CD8-positive, alpha-beta memory T cell (primary cell): Measurements from ENCODE around the gene CEP192. TPM values are rescaled to one million over a fixed set of nuclear protein-coding genes. Genes with fewer than 3 reads are reported as not detected.

Experiments used
- CTCF ChIA-PET: fragments of 350-600 bp; sonication (Branson Sonifier 250); formaldehyde crosslinking; loops from one replicate; lab custom pipeline; 2021; ENCODE audit warnings: antibody characterized with exemption; lab: Charles Lee
- POLR2A ChIA-PET: fragments of 350-600 bp; sonication (Branson Sonifier 250); formaldehyde crosslinking; loops from one replicate; lab custom pipeline; 2021; ENCODE audit warnings: antibody characterized with exemption; lab: Charles Lee
- DNase-seq, 5 donors: peaks; one replicate each; pipeline versions ENCODE4 v3.0.0 to v3.0.0-alpha.2; 2020 to 2022; ENCODE audit warnings: mixed read lengths in 1 of 5
- H3K27ac ChIP-seq: one replicate; pipeline ENCODE4 v1.7.0; 2013; ENCODE audit warnings: low read depth, mild to moderate bottlenecking, low read length, moderate library complexity
- H3K27me3 ChIP-seq: 2 replicates; pipeline ENCODE4 v1.7.0; 2013; ENCODE audit warnings: low read length, mild to moderate bottlenecking; ENCODE audit not compliant: insufficient read depth, poor library complexity, severe bottlenecking
- H3K36me3 ChIP-seq: 2 replicates; pipeline ENCODE4 v1.7.0; 2013; ENCODE audit warnings: mild to moderate bottlenecking, low read length, moderate library complexity; ENCODE audit not compliant: insufficient read depth
- H3K4me1 ChIP-seq: 2 replicates; pipeline ENCODE4 v1.7.0; 2013; ENCODE audit warnings: mild to moderate bottlenecking, low read length, moderate library complexity; ENCODE audit not compliant: insufficient read depth
- H3K4me3 ChIP-seq: 2 replicates; pipeline ENCODE4 v1.7.0; 2013; ENCODE audit warnings: mild to moderate bottlenecking, low read length
- H3K9me3 ChIP-seq: 2 replicates; pipeline ENCODE4 v1.7.0; 2013; ENCODE audit warnings: mild to moderate bottlenecking, low read length
- H3K27ac Mint-ChIP-seq, 8 donors: one replicate each; pipeline ENCODE4 v1.8.0; 2020 to 2021; ENCODE audit warnings: mixed read lengths in 8 of 8, mild to moderate bottlenecking in 6 of 8, inconsistent platforms in 3 of 8, moderate library complexity in 3 of 8
- H3K27me3 Mint-ChIP-seq, 2 donors: one replicate each; pipeline ENCODE4 v1.8.0; 2020 to 2021; ENCODE audit warnings: mixed read lengths in 2 of 2, mild to moderate bottlenecking in 1 of 2, moderate library complexity in 1 of 2
- H3K36me3 Mint-ChIP-seq, 3 donors: one replicate each; pipeline ENCODE4 v1.8.0; 2020 to 2021; ENCODE audit warnings: mixed read lengths in 3 of 3, inconsistent platforms in 1 of 3, mild to moderate bottlenecking in 1 of 3
- H3K4me1 Mint-ChIP-seq, 3 donors: one replicate each; pipeline ENCODE4 v1.8.0; 2020 to 2021; ENCODE audit warnings: mixed read lengths in 3 of 3, inconsistent platforms in 1 of 3, mild to moderate bottlenecking in 1 of 3
- H3K4me3 Mint-ChIP-seq, 7 donors: one replicate each; pipeline ENCODE4 v1.8.0; 2020 to 2021; ENCODE audit warnings: mixed read lengths in 7 of 7, mild to moderate bottlenecking in 6 of 7, moderate library complexity in 4 of 7, inconsistent platforms in 2 of 7
- H3K9me3 Mint-ChIP-seq, 5 donors: one replicate each; pipeline ENCODE4 v1.8.0; 2020 to 2022; ENCODE audit warnings: mixed read lengths in 5 of 5, mild to moderate bottlenecking in 3 of 5, moderate library complexity in 2 of 5, inconsistent platforms in 1 of 5
- polyA plus RNA-seq: library from polyadenylated mRNA; unstranded; fragments of 300-500 nt; fragmentation: Illumina TruSeq; gene quantifications from one replicate; pipeline ENCODE4 v1.2.3, GENCODE V29; 2021
- total RNA-seq, 2 experiments: library from RNA; stranded (reverse); gene quantifications; one replicate each; pipeline ENCODE4 v1.2.3, GENCODE V29; 2021

The CEP192 gene
- total and polyA plus RNA-seq, 3 experiments from 2014 or later = 6.5 to 24.3 (median 21.9) TPM

DNA sequence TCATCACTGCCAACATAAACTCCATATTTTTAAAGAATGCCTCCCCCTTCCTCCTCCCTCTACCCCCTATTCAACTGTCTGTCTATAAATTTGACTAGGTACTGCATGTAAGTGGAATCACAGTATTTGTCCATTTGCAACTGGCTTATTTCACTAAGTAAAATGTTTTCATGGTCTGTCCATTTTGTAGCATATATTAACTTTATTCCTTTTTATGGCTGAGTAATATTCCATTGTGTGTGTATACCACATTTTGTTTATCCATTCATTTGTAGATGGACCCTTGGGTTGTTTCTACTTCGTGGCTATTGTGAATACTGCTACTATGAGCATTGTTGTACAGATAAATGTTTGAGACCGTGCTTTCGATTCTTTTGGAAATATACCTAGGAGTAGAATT, 32.7 kb upstream of the CEP192 start:
- Mint-ChIP-seq H3K4me1 (peaks cover 3 to 27% (median 26%) of the 10 kb centered on the region in 3 donors), H3K4me3 (no peak overlapping the region), H3K36me3 (peaks cover 14 to 49% (median 17%) of the 10 kb centered on the region in 3 donors), H3K27me3 (no peaks in the 10 kb centered on the region), H3K9me3 (no peaks in the 10 kb centered on the region), H3K27ac (no peak overlapping the region)
- DNase-seq = no peak
- ChIA-PET CTCF (no interaction called here), POLR2A (no interaction called here)
- no peaks in the 10 kb centered on the region for H3K4me1 ChIP-seq
- H3K4me3 ChIP-seq = no peak overlapping the region
- H3K27me3 ChIP-seq = no peaks in the 10 kb centered on the region
- H3K9me3 ChIP-seq = no peaks in the 10 kb centered on the region
- H3K27ac ChIP-seq = no peak overlapping the region
- peaks cover 12% of the 10 kb centered on the region for H3K36me3 ChIP-seq

DNA sequence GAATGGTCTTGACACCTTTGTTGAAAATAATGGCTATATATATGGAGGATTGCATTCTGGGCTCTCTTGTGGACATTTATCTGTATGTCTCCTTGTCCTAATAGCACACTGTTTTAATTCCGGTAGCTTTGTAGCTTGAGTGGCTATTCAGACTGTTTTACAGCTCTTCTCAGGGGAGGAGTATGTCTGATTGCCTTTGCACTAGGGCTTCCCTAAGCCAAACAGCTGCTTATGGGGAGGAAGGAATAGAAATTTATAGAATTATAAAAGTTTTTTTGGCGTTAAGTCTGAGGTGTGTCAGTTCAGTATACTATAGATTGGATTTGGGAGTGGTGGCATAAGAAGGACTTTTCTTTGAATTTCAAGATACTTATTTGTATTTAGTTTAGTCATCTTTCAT, 30.8 kb upstream of the CEP192 start:
- Histone ChIP-seq H3K27me3 (no peaks in the 10 kb centered on the region), H3K4me3 (no peak overlapping the region), H3K27ac (no peak overlapping the region), H3K4me1 (no peaks in the 10 kb centered on the region), H3K9me3 (no peaks in the 10 kb centered on the region), H3K36me3 (peaks cover 15% of the 10 kb centered on the region)
- Mint-ChIP-seq H3K27me3 (no peaks in the 10 kb centered on the region), H3K27ac (no peak overlapping the region), H3K4me1 (peaks cover 3 to 26% (median 22%) of the 10 kb centered on the region in 3 donors), H3K4me3 (no peak overlapping the region), H3K9me3 (no peaks in the 10 kb centered on the region), H3K36me3 (peaks cover 14 to 59% (median 17%) of the 10 kb centered on the region in 3 donors)
- ChIA-PET POLR2A (no interaction called here), CTCF (no interaction called here)
- DNase-seq = no peak

DNA sequence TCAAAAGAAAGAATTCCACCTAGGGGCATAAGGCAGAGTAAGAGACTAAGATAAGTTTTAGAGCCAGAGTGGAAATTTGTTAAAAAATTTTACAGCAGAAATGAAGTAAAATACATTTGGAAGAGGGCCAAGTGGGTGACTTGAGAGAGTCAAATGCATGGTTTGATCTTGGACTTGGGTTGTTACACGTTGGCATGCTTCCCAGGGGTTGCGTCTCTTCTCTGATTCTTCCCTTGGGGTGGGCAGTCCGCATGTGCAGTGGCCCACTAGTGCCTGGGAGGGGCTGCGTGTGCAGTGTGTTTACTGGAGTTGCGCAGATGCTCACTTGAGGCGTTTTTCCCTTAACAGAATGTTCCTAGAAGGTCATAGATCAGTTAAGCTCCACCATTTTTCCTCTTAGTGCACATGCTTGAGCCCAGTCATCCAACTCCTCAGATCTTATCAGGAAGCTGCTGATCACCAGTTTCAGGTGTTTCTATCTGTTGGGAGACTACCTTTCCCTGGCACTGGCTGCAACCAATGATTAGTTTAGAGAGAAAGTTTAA, 30.2 kb upstream of the CEP192 start:
- H3K27ac ChIP-seq = no peak overlapping the region
- peaks cover 14 to 61% (median 16%) of the 10 kb centered on the region in 3 donors for H3K36me3 Mint-ChIP-seq
- CTCF ChIA-PET = no interaction called here

DNA sequence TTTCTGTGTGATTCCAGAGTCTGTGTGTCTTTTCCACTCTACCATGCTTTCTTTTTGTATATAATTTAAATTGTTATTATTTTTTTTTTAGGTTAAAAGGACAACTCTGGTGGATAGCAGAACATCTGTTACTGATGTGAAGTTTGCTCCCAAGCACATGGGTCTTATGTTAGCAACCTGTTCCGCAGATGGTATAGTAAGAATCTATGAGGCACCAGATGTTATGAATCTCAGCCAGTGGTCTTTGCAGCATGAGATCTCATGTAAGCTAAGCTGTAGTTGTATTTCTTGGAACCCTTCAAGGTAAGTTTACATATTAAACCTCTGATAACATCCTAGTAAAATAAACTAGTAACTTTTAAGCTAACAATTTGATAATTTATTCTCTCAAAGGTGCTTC, 28.1 kb upstream of the CEP192 start:
- H3K27ac ChIP-seq = no peak overlapping the region
- DNase-seq = no peak
- H3K4me1 Mint-ChIP-seq = peaks cover 3 to 27% (median 18%) of the 10 kb centered on the region in 3 donors
- POLR2A ChIA-PET = interaction anchor here (0.7 kb wide), 1 partner anchor 124 kb away, joined by 3 read pairs; no protein-coding TSS in a partner anchor
- H3K27me3 Mint-ChIP-seq = no peaks in the 10 kb centered on the region
- no peaks in the 10 kb centered on the region for H3K9me3 Mint-ChIP-seq
- H3K36me3 Mint-ChIP-seq = peaks cover 12 to 69% (median 20%) of the 10 kb centered on the region in 3 donors
- H3K4me1 ChIP-seq = no peaks in the 10 kb centered on the region
- CTCF ChIA-PET = interaction anchor here (0.6 to 1.6 kb wide), 2 partner anchors 10 to 28 kb away, joined by 3 to 4 read pairs; no protein-coding TSS in a partner anchor
- peak overlapping the region in 1 of 8 donors; percentile 41 for H3K27ac Mint-ChIP-seq
- no peaks in the 10 kb centered on the region for H3K9me3 ChIP-seq
- no peaks in the 10 kb centered on the region for H3K27me3 ChIP-seq
- peaks cover 16% of the 10 kb centered on the region for H3K36me3 ChIP-seq
- no peak overlapping the region for H3K4me3 Mint-ChIP-seq
- no peak overlapping the region for H3K4me3 ChIP-seq

More for the DNA sequence above, 30.2 kb upstream of the CEP192 start:
- Histone ChIP-seq H3K36me3 (peaks cover 16% of the 10 kb centered on the region), H3K9me3 (no peaks in the 10 kb centered on the region), H3K27me3 (no peaks in the 10 kb centered on the region), H3K4me3 (no peak overlapping the region), H3K4me1 (no peaks in the 10 kb centered on the region)
- POLR2A ChIA-PET = no interaction called here
- Mint-ChIP-seq H3K4me3 (no peak overlapping the region), H3K27ac (no peak overlapping the region), H3K9me3 (no peaks in the 10 kb centered on the region), H3K4me1 (peaks cover 3 to 26% (median 22%) of the 10 kb centered on the region in 3 donors), H3K27me3 (no peaks in the 10 kb centered on the region)
- no peak for DNase-seq

DNA sequence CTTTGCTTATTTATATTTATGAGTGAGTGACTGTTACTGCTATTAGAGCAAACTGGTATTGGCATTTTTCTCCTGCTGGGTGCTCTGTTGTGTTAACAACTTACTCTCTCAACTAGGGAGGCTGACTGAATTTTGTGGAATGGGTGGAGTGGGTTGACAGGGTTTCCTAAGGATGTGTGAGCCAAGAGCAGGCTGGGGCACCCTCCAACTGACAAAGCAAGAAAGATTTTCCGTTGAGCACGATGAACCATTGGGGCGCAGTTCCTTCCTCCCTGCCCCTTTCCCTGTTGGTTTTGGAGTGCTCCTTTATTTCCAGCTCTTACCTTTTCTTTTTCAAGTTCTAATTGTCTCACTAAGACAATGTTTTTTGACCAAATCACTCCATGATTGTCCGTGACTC, 23.0 kb upstream of the CEP192 start:
- H3K4me1 ChIP-seq = no peaks in the 10 kb centered on the region
- H3K36me3 Mint-ChIP-seq = peaks cover 7 to 71% (median 26%) of the 10 kb centered on the region in 3 donors
- H3K9me3 ChIP-seq = no peaks in the 10 kb centered on the region
- CTCF ChIA-PET = no interaction called here
- no peaks in the 10 kb centered on the region for H3K9me3 Mint-ChIP-seq
- H3K27me3 Mint-ChIP-seq = no peaks in the 10 kb centered on the region
- DNase-seq = no peak
- H3K27ac ChIP-seq = no peak overlapping the region
- H3K4me3 Mint-ChIP-seq = no peak overlapping the region
- H3K27ac Mint-ChIP-seq = peak overlapping the region in 3 of 8 donors; percentile 5 to 32 (median 12)
- H3K4me3 ChIP-seq = no peak overlapping the region
- peaks cover 15% of the 10 kb centered on the region for H3K36me3 ChIP-seq
- peaks cover 0 to 19% (median 4%) of the 10 kb centered on the region in 3 donors for H3K4me1 Mint-ChIP-seq
- H3K27me3 ChIP-seq = no peaks in the 10 kb centered on the region
- POLR2A ChIA-PET = no interaction called here

DNA sequence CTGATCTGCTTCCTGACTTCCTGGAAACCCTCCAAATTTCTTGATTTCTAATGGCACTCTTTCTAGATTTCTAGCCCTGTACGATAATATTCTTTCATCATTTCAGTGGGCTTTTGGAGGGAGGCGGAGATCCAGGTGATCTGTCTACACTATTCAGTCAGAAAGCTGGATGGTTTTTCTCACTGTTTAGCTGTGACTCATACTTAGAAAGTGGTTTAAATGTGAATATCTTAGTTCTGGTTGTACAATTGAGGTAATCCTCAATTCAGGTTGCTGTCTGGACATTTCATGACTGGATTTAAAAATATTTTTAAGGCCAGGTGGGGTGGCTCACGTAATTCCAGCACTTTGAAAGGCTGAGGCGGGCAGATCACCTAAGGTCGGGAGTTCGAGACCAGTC, 22.5 kb upstream of the CEP192 start:
- POLR2A ChIA-PET = no interaction called here
- H3K36me3 ChIP-seq = peaks cover 15% of the 10 kb centered on the region
- Mint-ChIP-seq H3K27me3 (no peaks in the 10 kb centered on the region), H3K36me3 (peaks cover 7 to 68% (median 23%) of the 10 kb centered on the region in 3 donors), H3K4me3 (no peak overlapping the region), H3K9me3 (no peaks in the 10 kb centered on the region), H3K27ac (peak overlapping the region in 2 of 8 donors; percentile 17 to 26), H3K4me1 (peaks cover 0 to 19% (median 4%) of the 10 kb centered on the region in 3 donors)
- CTCF ChIA-PET = no interaction called here
- H3K4me3 ChIP-seq = no peak overlapping the region
- no peaks in the 10 kb centered on the region for H3K4me1 ChIP-seq
- no peak for DNase-seq
- no peak overlapping the region for H3K27ac ChIP-seq
- no peaks in the 10 kb centered on the region for H3K27me3 ChIP-seq
- no peaks in the 10 kb centered on the region for H3K9me3 ChIP-seq

DNA sequence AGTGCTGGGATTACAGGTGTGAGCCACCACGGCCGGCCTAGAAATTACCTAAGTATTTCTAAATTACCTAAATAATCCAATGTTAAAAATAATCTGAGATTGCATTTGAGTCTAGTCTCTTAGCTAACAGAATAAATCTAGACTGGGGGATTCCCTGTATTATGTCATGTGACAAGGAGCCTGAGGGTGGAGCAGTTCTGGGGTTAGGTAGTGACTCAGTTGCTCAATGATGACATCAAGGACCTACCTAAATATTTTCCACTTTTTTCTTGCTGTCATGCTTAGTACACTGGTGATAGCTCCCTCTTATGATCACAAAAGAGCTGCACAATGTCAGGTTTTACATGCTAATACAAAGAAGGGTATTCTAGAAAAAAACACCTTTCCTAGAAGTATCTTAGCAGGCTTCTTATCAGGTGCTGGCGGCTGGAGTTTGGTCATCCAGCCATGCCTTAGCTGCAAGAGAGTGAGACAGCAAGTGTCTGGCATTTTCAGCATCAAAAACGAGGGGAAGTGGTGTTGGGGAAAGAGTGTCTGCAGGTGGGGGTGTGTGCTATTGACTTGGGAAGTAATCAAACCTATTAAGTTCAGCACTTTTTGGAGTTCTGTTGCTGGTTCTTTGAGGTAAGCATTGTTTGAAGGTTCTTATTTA, 17.5 kb upstream of the CEP192 start:
- no peak overlapping the region for H3K4me3 ChIP-seq
- ChIA-PET POLR2A (no interaction called here), CTCF (no interaction called here)
- DNase-seq = no peak
- no peak overlapping the region for H3K27ac ChIP-seq
- H3K4me1 ChIP-seq = no peaks in the 10 kb centered on the region
- H3K36me3 Mint-ChIP-seq = peaks cover 9 to 65% (median 20%) of the 10 kb centered on the region in 3 donors
- no peaks in the 10 kb centered on the region for H3K9me3 ChIP-seq
- no peaks in the 10 kb centered on the region for H3K27me3 Mint-ChIP-seq
- H3K4me3 Mint-ChIP-seq = peak overlapping the region in 1 of 7 donors; percentile 69
- peaks cover 17% of the 10 kb centered on the region for H3K36me3 ChIP-seq
- H3K27ac Mint-ChIP-seq = peak overlapping the region in 2 of 8 donors; percentile 27 to 85
- H3K4me1 Mint-ChIP-seq = peaks cover 4 to 12% (median 4%) of the 10 kb centered on the region in 3 donors
- no peaks in the 10 kb centered on the region for H3K27me3 ChIP-seq
- no peaks in the 10 kb centered on the region for H3K9me3 Mint-ChIP-seq

DNA sequence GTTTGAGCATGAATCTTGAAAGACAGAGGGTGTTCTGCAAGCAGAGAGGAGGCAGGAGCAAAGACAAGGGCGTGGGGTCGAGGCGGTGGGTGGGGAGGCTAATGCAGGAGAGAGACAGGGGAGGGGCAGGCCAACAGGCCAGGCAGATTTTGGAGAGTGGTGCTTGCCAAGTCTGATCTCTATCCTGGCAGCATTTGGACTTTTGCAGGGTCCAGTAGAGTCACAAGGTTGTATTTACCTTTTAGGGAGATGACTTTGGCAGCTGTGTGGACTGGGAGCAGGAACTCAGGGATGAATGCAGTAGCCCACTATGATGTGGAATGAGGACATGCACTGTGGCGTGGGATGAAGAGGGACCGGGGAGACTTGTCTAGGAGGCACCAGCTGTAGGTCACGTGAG, 15.7 kb upstream of the CEP192 start:
- H3K9me3 ChIP-seq = no peaks in the 10 kb centered on the region
- Mint-ChIP-seq H3K27ac (peak overlapping the region in 2 of 8 donors; percentile 51 to 79), H3K36me3 (peaks cover 9 to 62% (median 22%) of the 10 kb centered on the region in 3 donors), H3K9me3 (no peaks in the 10 kb centered on the region), H3K4me3 (peak overlapping the region in 1 of 7 donors; percentile 18), H3K4me1 (peaks cover 0 to 4% (median 3%) of the 10 kb centered on the region in 3 donors), H3K27me3 (no peaks in the 10 kb centered on the region)
- ChIA-PET CTCF (no interaction called here), POLR2A (no interaction called here)
- no peak overlapping the region for H3K27ac ChIP-seq
- H3K36me3 ChIP-seq = peaks cover 17% of the 10 kb centered on the region
- no peaks in the 10 kb centered on the region for H3K4me1 ChIP-seq
- no peaks in the 10 kb centered on the region for H3K27me3 ChIP-seq
- DNase-seq = no peak
- no peak overlapping the region for H3K4me3 ChIP-seq
